ENCODE measurements around the gene TMEM250. TPM values are rescaled to one million over a fixed set of nuclear protein-coding genes. Genes with fewer than 3 reads are reported as not detected.

Gene TMEM250
- polyA plus RNA-seq, 1 donor (not counting 4 experiments of a cell fraction or from before 2014, with no cell fraction given), result 9.9 TPM

DNA sequence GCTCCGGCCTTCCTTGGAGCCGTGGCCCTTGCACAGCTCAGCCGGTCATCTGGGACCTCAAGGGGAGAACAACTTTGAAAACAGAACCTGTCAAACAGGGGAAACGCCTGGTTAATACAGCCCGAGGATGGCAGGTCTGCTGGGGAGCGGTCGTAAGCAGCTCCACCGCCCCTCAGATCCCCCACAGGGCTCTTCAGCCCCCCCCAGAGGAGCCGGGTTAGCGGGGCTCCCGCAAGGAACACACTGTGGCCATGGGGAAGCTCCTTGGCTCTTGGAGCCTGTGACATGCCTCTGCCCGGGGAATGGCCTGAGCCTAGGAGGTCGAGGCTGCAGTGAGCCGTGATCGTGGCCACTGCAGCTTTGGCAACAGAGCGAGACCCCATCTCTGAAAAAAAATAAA is 6.8 kb downstream of the TMEM250 start:
- DNase-seq (ENCODE audit: low read depth, low spot score), result no peak
- no peak overlapping the region for H3K4me3 ChIP-seq (ENCODE audit: control insufficient read depth in 2 of 3, extremely low read depth in 1 of 3, insufficient read depth in 2 of 3, low read depth in 1 of 3, low read length in 3 of 3)
- H3K9me1 ChIP-seq (ENCODE audit: control insufficient read depth, extremely low read depth, insufficient read depth, low read length), result no peaks in the 10 kb centered on the region
- dilution Hi-C loops (cut with MboI; ENCODE audit: extremely low pct_ligation_motif_present, low sequenced_read_pairs), result no loop called here
- no peak overlapping the region for H3K9ac ChIP-seq (ENCODE audit: control insufficient read depth, extremely low read depth, insufficient read depth, low read length)
- peaks cover 11% of the 10 kb centered on the region for H3K27me3 ChIP-seq (ENCODE audit: control insufficient read depth, extremely low read depth, insufficient read depth, low read length)
- no peak for FAIRE-seq
- TF ChIP-seq, protein P1, sequence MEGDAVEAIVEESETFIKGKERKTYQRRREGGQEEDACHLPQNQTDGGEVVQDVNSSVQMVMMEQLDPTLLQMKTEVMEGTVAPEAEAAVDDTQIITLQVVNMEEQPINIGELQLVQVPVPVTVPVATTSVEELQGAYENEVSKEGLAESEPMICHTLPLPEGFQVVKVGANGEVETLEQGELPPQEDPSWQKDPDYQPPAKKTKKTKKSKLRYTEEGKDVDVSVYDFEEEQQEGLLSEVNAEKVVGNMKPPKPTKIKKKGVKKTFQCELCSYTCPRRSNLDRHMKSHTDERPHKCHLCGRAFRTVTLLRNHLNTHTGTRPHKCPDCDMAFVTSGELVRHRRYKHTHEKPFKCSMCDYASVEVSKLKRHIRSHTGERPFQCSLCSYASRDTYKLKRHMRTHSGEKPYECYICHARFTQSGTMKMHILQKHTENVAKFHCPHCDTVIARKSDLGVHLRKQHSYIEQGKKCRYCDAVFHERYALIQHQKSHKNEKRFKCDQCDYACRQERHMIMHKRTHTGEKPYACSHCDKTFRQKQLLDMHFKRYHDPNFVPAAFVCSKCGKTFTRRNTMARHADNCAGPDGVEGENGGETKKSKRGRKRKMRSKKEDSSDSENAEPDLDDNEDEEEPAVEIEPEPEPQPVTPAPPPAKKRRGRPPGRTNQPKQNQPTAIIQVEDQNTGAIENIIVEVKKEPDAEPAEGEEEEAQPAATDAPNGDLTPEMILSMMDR (optimal IDR thresholded peaks at IDR 0.05 in 1 of 3, IDR thresholded peaks at IDR 0.05 in 1 of 3, conservative IDR thresholded peaks at IDR 0.05 in 1 of 3; ENCODE audit: extremely low read depth in 1 of 3, insufficient read depth in 2 of 3, low read length in 3 of 3), result no peak
- TF ChIP-seq EZH2 (IDR thresholded peaks at IDR 0.05; ENCODE audit: low read length), result no peak
- peaks cover 8% of the 10 kb centered on the region for H3K79me2 ChIP-seq (ENCODE audit: control insufficient read depth, insufficient read depth, low read length)
- H3K9me3 ChIP-seq (ENCODE audit: control insufficient read depth, low read depth, low read length), result peaks cover 6% of the 10 kb centered on the region
- H3K27ac ChIP-seq (ENCODE audit: control insufficient read depth, insufficient read depth, low read length), result no peak overlapping the region
- no peaks in the 10 kb centered on the region for H4K20me1 ChIP-seq (ENCODE audit: control insufficient read depth, extremely low read depth, insufficient read depth, low read length)
- H3K36me3 ChIP-seq (ENCODE audit: control insufficient read depth in 2 of 2, extremely low read depth in 1 of 2, insufficient read depth in 2 of 2, low read length in 2 of 2), result peaks cover 1 to 7% of the 10 kb centered on the region in 2 experiments
- H3K4me1 ChIP-seq (ENCODE audit: control insufficient read depth, extremely low read depth, insufficient read depth, low read length), result peaks cover 33% of the 10 kb centered on the region
- H3K4me2 ChIP-seq (ENCODE audit: control insufficient read depth, extremely low read depth, insufficient read depth, low read depth, low read length), result no peak overlapping the region
- no peak overlapping the region for H2AFZ ChIP-seq (ENCODE audit: control insufficient read depth, low read length)

DNA sequence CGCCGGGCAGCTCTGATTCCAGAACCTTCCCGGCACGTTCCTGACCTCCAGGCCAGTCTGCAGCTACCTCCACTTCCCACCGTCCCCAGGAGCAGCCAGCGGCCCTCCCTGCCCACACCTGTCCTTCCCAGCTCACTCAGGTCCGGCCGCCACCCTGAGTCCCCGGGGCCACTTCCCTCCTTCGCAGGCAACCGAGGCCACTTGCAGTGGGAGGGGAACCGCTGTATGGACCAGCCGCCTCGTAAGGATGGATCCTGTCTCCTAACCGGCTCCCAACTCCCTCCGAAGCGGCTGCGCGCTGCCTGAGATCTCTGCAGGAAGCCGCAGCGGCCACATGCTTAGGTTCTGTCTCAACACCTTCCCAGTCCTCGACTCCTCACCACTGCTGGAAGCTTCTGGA is 7.5 kb downstream of the TMEM250 start:
- FAIRE-seq (no peak), DNase-seq (ENCODE audit: low read depth, low spot score) (no peak)
- Histone ChIP-seq H3K9ac (ENCODE audit: control insufficient read depth, extremely low read depth, insufficient read depth, low read length) (no peak overlapping the region), H3K4me2 (ENCODE audit: control insufficient read depth, extremely low read depth, insufficient read depth, low read depth, low read length) (no peak overlapping the region), H3K36me3 (ENCODE audit: control insufficient read depth in 2 of 2, extremely low read depth in 1 of 2, insufficient read depth in 2 of 2, low read length in 2 of 2) (peaks cover 1 to 7% of the 10 kb centered on the region in 2 experiments), H3K27ac (ENCODE audit: control insufficient read depth, insufficient read depth, low read length) (no peak overlapping the region), H3K79me2 (ENCODE audit: control insufficient read depth, insufficient read depth, low read length) (peaks cover 1% of the 10 kb centered on the region), H3K4me3 (ENCODE audit: control insufficient read depth in 2 of 3, extremely low read depth in 1 of 3, insufficient read depth in 2 of 3, low read depth in 1 of 3, low read length in 3 of 3) (no peak overlapping the region), H3K9me1 (ENCODE audit: control insufficient read depth, extremely low read depth, insufficient read depth, low read length) (no peaks in the 10 kb centered on the region), H3K4me1 (ENCODE audit: control insufficient read depth, extremely low read depth, insufficient read depth, low read length) (peaks cover 33% of the 10 kb centered on the region), H4K20me1 (ENCODE audit: control insufficient read depth, extremely low read depth, insufficient read depth, low read length) (no peaks in the 10 kb centered on the region), H2AFZ (ENCODE audit: control insufficient read depth, low read length) (no peak overlapping the region), H3K27me3 (ENCODE audit: control insufficient read depth, extremely low read depth, insufficient read depth, low read length) (peaks cover 16% of the 10 kb centered on the region), H3K9me3 (ENCODE audit: control insufficient read depth, low read depth, low read length) (peaks cover 6% of the 10 kb centered on the region)
- dilution Hi-C loops (cut with MboI; ENCODE audit: extremely low pct_ligation_motif_present, low sequenced_read_pairs), result no loop called here
- no peak for TF ChIP-seq EZH2 (IDR thresholded peaks at IDR 0.05; ENCODE audit: low read length)
- TF ChIP-seq, protein P1 (optimal IDR thresholded peaks at IDR 0.05 in 1 of 3, IDR thresholded peaks at IDR 0.05 in 1 of 3, conservative IDR thresholded peaks at IDR 0.05 in 1 of 3; ENCODE audit: extremely low read depth in 1 of 3, insufficient read depth in 2 of 3, low read length in 3 of 3), result no peak

All from keratinocyte (primary cell).